ENCODE results near the gene GAPT.
"Not testable (repeated sequence)": the region's sequence is repeated elsewhere in the genome, so short reads cannot be mapped to it uniquely, and the experiment has no call there.

Gene GAPT

DNA sequence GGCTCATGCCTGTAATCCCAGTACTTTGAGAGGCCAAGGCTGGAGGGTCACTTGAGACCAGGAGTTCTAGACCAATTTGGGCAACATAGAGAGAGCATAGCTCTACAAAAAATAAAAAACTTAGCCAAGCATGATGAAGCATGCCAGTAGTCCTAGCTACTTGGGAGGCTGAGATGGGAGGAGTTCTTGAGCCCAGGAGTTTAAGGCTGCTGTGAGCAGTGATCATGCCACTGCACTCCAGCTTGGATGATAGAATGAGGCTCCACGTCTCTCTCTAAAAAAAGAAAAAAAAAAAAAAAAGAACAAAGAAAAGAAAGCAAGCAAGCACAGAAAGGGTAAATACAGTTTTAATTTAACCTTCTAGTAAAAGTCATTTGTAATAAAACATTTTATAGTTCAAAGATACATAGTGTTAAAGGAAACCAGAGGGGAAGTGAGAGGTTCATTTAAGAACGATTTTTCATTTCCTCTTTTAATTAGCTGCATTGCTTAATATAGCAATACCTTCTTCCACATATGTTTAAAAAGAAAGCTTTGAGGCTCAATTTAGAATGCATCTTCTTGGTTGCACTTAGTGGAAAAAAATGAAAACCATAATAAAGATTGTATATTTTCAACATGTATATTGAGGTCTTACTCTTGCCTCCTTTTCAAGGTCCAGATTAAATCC lies 14.9 kb downstream of the GAPT start:
- no peak for DNase-seq

DNA sequence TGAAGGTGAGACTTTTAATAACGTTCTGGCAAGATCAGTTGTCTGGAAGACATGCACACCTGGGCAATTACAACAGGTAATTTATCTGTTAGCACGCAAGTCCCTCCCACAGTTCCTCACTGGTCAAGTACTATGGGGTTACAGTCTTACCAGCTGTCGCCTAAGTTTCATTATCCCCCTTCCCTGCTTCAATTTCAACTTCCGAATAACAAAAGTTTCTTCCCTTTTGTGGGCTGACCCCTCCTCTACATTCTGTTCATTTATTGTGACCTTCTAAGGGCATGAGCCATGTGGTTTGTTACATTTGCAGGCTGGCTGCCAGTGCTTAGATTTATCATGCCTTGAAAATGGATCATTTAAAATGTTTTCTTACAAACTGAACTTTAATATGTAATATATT lies 16.5 kb downstream of the GAPT start:
- DNase-seq = no peak

DNA sequence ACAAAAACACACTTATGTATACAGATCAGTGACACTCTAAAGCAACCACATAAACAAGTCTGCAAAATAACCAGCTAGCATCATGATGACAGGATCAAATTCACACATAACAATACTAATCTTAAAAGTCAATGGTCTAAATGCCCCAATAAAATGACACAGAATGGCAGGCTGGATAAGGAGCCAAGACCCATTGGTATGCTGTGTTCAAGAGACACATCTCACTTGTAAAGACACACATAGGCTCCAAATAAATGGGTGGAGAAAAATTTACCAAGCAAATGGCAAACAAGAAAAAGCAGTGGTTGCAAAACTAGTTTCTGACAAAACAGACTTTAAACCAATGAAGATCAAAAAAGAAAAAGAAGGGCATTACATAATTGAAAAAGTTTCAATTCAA lies 26.0 kb downstream of the GAPT start:
- DNase-seq = no peak

DNA sequence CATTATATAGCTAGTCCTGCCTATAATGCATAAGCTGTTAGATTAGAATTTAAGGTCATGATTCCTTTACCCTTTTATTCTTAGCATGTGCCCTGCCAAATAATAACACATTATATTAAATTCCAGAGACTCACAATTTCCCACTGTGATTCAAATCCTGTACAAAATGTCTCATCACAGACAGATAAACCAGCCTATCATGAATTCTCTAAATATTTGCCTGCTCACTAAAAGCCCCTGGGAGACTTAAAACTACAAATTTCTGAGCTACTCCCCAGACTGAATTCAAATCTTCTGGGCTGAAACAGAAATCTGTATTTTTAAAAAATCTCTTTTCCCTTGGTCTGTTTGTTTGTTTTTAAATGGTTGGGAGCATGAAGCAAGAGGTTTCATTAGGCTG lies 32.7 kb downstream of the GAPT start:
- no peak for DNase-seq

DNA sequence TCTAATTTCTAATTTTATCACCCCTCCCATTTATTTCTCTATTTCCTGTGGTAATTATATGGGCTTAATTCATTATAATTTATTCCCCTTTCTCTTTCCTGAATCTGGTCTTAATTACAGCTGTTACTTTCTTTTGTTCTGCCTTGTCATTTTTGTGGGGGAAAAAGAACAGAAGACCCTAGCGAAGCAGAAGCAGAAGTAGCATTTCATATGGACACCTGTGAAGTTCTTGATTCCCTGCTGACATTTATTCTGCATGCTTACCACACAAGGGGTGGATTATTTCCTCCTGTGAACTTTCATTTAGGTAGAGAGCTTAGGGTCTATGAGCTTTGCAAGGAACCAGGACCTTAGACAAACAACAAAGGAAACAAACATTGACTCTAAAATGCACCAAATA lies 33.3 kb downstream of the GAPT start:
- DNase-seq = no peak

DNA sequence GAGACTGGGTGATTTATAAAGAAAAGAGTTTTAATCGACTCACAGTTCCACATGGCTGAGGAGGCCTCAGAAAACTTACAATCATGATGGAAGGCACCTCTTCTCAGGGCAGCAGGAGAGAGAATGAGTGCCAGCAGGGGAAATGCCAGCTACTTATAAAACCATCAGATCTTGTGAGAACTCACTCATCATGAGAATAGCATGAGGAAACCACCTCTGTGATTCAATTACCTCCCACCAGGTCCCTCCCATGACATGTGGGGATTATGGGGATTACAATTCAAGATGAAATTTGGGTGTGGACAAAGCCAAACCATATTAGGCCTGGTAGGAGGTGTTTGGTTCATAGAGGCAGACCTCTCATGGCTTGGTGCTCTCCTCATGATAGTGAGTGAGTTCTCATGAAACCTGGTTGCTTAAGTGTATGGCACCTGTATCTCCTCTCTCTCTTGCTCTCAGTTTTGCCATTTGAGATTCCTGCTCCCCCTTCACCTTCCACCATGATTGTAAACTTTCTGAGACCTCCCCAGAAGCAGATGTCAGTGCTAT lies 39.8 kb downstream of the GAPT start:
- DNase-seq = no peak

DNA sequence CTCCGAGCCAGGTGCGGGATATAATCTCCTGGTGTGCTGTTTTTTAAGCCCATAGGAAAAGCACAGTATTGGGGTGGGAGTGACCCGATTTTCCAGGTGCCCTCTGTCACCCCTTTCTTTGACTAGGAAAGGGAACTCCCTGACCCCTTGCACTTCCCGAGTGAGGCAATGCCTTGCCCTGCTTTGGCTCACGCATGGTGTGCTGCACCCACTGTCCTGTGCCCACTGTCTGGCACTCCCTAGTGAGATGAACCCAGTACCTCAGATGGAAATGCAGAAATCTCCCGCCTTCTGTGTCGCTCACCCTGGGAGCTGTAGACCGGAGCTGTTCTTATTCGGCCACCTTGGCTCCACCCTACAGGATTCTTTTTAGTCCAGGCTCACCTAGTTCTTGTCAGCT lies 50.7 kb downstream of the GAPT start:
- DNase-seq = not testable (repeated sequence)

DNA sequence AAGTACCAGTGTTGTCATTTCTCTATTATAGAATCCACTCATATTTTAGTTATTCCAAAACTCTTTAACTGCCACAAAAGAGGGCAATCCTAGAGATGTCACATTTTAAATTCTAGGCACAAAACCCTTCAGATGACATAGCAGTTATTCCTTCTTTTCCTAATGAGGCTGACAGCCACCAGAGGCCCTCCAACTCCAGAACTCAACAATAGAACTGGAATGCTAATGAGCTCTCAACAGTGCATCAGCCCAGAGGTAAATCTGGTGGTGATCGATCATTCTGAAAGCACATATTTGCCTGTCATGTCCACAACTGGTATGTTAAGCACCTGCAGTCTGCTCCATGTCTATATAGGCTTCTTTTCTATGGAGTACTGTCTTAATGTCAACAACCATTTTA lies 51.5 kb downstream of the GAPT start:
- DNase-seq = no peak

DNA sequence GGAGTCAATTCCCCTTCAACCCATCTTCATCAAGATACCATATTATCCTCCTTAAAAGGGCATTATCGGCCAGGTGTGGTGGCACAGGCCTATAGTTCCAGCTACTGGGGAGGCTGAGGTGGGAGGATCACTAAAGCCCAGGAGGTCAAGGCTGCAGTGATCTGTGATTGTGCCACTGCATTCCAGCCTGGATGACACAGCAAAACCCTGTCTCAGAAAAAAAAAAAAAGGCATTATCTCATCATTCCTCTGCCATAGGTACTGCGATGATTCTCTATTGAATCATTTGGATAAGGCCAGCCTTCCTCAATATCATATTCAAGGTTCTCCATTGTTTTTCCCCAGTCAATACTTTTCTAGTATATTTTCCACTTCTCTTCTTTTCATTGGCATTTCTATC lies 52.5 kb downstream of the GAPT start:
- DNase-seq = no peak

DNA sequence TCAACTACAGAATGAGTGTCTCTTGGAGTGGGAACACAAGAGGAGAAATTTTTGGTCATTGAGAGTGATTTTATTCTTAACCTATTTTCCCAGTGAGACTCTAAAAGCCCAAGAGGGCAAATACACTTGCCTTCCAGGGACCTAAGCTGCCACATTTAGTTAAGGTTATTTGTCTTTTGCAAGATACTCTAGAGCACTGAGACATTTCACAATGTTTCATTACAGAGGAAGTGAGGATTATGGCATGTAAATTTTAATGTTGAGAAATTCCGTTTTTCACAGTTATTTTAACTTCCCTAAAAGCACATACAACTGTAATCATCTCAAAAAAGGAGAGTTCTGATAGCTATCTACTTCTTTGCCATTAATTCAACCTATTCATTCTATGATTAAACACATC lies 53.0 kb downstream of the GAPT start:
- DNase-seq = no peak

DNA sequence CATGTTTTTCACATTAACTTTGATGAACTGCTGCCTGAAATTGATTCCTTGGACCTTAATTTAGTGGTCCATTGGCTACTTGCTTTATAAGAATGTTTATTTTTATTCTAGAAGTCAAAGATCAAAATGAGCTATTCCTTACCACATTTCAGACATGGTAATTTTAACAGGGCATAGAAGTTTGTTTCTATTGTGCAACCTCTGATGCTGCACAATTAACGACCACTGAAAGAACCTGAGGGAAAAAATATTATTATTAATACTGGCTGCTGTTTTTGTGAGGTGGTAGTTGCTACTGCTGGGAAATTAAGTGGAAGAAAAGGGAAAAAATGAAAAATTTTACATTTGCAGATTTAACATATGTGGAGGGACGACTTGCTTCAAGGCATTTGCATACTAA lies 53.7 kb downstream of the GAPT start:
- DNase-seq = no peak

DNA sequence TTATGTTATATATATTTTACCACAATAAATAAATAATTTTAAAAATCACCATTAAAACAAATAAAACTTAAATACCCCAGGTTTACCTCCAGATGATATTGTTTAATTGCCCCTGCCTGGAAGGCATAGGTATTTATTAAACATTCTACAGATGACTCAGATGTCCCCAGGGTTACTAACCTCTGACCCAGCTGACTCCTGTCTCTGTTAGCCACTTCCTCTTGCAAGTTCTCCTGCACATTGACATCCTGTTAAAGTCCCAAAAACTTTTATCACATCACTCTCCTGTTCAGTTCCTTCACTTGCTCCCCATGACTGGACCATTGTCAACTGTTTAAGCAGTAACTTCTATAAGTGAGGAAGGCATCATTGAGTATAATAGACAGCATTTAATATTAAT lies 54.7 kb downstream of the GAPT start:
- DNase-seq = no peak
